Skeletal muscle cell (primary cell): ENCODE measurements around the gene SLC25A41.

Experiments
- DNase-seq: peaks from one replicate; pipeline ENCODE4 v3.0.0-alpha.2; 2010; ENCODE audit warnings: low read depth
- H3K4me3 ChIP-seq: 2 replicates; pipeline ENCODE4 v1.5.1; 2011; ENCODE audit warnings: low read depth, mild to moderate bottlenecking, control low read depth, low read length, moderate library complexity

SLC25A41 gene

GRCh38 chr19:6464070-6464873, 30.7 kb upstream of the SLC25A41 start, which contains the start of gene CRB3:
TSS of gene CRB3 (plus strand) at chr19:6464271. CDS start at chr19:6464702, 431 bp downstream.
- DNase-seq: no peak

DNA sequence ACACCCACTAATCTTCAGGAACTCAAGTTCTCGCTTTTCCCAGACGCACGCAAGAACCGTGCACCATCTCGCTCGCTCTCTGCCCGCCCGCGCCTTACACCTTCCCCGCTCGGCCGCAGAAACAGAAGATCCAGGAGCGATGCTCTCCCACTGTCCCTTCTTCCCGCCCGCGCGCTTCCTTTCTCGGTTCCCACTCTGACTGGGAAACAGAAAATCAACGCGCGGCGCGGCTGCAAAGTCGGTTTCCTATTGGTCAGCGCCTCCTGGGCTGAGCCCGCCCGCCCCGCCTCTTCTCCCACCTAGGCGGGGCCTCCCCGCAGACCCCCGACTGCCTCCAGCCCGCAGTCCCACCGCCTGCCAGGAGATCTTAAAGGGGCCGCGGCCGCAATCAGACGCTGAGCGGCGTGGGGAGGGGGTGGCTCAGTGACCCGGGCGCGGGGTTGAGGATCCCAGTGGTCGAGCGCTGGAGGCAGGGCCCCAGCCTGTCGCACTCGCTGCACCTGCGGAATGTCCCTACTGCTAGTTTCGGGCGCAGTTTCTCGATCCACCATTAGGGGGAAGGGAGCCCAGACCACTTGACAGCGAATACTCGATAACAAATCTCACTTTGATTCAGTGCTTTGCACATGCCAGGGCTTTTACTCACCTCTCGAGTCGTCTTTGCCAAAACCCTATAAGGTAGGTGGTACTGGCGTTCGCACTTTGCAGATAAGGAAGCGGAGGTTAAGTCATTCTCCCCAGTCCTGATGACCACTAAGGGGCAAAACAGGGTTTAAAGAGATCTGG, 26.7 kb upstream of the SLC25A41 start:
- DNase-seq: peak; percentile 94
- peak overlapping the region; percentile 68 for H3K4me3 ChIP-seq

More at GRCh38 chr19:6464070-6464873, 30.7 kb upstream of the SLC25A41 start, which contains the start of gene CRB3:
- no peak within 1 kb of the TSS for H3K4me3 ChIP-seq

GRCh38 chr19:6459262-6460098, 25.9 kb upstream of the SLC25A41 start, which contains the start of gene SLC25A23:
TSS of gene SLC25A23 (minus strand) at chr19:6459792. CDS start at chr19:6459628, 164 bp downstream.
- DNase-seq: peak; percentile 39
- peak within 1 kb of the TSS; percentile 68 for H3K4me3 ChIP-seq

- peak overlapping the region; percentile 68 for H3K4me3 ChIP-seq
- DNase-seq: no peak
Observed at GRCh38 chr19:6458695-6459261, 25.2 kb upstream of the SLC25A41 start.

GRCh38 chr19:6457958-6458694, 24.6 kb upstream of the SLC25A41 start:
- no peak for DNase-seq
- no peak overlapping the region for H3K4me3 ChIP-seq

- H3K4me3 ChIP-seq: no peak overlapping the region
- no peak for DNase-seq
Observed at GRCh38 chr19:6455924-6456323, 22.4 kb upstream of the SLC25A41 start.

DNA sequence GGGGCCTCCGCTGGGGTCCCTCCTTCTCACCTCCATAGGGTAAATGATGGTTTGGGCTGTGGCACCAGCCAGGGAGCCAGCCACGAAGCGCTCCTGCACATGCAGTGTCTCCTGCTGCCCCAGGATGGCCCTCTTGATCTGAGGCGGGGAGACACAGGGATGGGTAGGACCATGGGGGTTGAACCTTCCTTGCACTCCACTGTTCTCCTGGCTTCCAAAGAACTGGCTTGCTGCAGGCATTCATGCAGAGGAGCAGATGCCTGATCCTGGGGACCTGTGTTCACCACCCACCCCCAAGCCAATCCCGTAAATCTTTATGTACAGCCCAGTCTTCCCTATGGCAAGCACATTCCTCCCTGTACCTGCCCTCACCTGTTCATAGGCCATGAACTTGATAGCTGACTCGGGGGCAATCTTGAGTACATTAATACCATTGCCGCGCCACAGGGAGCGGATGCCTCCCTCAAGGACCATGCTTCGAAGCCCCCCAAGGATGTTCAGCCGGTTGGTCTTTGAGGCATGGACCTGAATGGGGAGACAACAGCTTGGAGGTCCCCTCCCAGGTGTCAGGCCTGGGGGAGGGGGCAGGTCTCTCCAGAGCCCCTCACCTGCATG, 20.5 kb upstream of the SLC25A41 start:
- DNase-seq: no peak
- H3K4me3 ChIP-seq: no peak overlapping the region

- no peak overlapping the region for H3K4me3 ChIP-seq
- no peak for DNase-seq
Observed at GRCh38 chr19:6452899-6453298, 19.3 kb upstream of the SLC25A41 start.

- H3K4me3 ChIP-seq: no peak overlapping the region
- DNase-seq: no peak
Observed at GRCh38 chr19:6452223-6452614, 18.7 kb upstream of the SLC25A41 start.

DNA sequence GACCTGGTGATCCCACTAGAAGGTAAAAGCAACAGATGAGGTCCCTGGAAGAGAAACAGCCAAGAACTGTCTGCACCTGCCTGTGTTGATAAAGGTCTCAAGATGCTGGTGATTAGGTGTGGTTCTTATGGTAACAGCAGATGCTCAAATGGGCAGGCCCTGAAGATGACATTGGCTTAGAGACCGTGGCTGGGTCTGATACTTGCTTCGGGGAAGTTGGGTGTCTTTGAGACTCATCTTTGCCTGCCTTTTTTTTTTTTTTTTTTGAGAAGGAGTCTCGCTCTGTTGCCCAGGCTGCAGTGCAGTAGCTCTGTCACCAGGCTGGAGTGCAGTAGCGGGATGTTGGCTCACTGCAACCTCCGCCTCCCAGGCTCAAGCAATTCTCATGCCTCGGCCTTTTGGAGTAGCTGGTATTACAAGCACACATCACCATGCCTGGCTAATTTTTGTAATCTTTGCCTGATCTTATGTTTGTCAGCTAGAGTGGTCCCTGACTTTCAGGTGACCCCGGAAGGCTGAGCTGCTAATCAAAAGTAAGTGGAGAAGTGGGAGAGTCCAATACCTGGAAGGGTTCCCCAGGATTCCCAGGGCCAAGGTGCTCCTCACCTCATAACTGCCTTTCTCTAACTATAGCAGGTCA, 18.1 kb upstream of the SLC25A41 start:
- H3K4me3 ChIP-seq: no peak overlapping the region
- DNase-seq: no peak

GRCh38 chr19:6450166-6450565, 16.6 kb upstream of the SLC25A41 start:
- H3K4me3 ChIP-seq: no peak overlapping the region
- DNase-seq: no peak

DNA sequence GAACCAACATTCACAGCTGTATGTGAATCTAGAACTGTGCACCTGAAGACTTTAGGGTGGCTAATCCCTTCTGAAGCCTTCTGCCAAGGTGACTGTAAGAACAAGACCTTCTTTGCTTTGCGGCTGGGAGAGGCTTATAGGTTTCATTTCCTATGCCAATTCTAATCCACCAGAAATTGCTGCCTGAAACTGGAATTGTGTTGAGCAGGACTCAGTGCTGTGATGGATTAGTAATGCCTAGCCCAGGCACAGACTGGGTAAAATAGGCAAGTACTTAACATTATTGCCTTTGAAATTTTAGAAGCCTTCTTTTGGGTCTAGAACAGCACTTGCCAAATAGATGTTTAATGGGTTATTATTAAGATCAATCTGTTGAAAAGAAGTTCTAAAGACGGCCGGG, 14.5 kb upstream of the SLC25A41 start:
- H3K4me3 ChIP-seq: no peak overlapping the region
- DNase-seq: no peak

GRCh38 chr19:6446452-6446851, 12.9 kb upstream of the SLC25A41 start:
- DNase-seq: no peak
- H3K4me3 ChIP-seq: no peak overlapping the region

- H3K4me3 ChIP-seq: no peak overlapping the region
- no peak for DNase-seq
Observed at GRCh38 chr19:6443986-6444385, 10.4 kb upstream of the SLC25A41 start.

DNA sequence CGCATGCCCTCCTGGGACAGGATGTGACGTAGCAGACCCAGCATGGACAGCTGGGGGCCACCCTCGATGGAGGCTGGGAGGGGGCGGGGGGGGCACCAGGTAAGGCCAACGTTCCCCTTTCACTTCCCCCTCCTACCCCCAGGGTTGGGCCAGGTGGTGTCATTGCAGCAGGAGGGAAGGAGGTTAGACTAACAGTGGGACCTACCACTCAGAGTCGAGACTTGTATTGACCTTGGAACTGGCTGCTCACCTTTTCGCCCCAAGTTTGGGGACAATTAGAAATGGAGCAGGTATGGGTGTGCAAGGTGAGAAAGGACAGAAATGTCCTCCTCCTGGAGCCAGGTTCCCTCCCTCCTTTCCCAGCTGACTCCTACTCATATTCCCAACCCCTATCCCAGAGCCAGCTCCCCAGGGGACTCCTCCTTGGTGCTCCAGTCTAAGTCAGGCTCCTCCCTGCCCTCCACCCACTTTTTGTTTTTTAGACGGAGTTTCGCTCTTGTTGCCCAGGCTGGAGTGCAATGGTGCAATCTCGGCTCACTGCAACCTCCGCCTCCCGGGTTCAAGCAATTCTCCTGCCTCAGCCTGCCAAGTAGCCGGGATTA, 8.6 kb upstream of the SLC25A41 start:
- H3K4me3 ChIP-seq: no peak overlapping the region
- DNase-seq: no peak

- H3K4me3 ChIP-seq: no peak overlapping the region
- DNase-seq: no peak
Observed at GRCh38 chr19:6440905-6441304, 7.3 kb upstream of the SLC25A41 start.

DNA sequence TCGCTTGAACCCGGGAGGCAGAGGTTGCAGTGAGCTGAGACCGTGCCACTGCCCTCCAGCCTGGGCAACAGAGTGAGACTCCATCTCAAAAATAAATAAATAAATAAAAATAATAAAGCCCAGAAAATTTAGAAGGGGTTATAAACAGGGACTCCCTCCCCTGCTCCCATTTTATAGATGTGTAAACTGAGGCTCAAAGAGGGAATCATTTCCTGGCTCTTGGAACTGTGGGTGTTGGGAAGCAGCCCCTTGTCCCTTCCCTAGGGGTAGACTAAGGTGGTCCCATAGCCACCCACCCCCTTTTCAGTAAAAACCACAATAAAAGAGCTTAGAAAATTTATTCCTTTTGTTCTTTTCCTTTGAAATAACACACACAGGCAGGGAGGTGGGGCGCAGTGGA, 6.2 kb upstream of the SLC25A41 start:
- H3K4me3 ChIP-seq: no peak overlapping the region
- no peak for DNase-seq
